Measurements from ENCODE around the gene LGALS1.

LGALS1 gene

GRCh38 chr22:37661160-37661924 is 14.1 kb upstream of the LGALS1 start:
- no peak for DNase-seq (ENCODE audit: low read depth, low spot score)

DNA sequence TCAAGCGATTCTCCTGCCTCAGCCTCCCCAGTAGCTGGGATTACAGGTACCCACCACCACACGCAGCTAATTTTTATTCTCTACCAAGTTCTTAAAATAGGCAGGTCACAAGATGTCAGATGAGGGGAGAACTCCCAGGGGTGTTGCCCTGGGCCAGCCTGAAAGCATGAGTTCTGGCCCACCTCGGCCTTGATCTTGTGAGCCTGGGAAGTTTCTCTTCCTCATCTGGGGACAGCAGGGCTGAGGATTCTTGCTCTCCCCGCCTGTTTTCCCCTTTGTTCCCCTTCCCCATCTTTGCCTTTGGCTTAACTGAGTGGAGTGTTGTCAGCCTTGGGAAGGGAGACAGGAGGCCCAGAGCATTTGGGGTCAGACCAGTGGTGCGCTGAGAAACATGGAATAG is 13.4 kb upstream of the LGALS1 start:
- no peak for DNase-seq (ENCODE audit: low read depth, low spot score)

GRCh38 chr22:37663521-37664140 is 11.8 kb upstream of the LGALS1 start:
- DNase-seq (ENCODE audit: low read depth, low spot score) = no peak

DNA sequence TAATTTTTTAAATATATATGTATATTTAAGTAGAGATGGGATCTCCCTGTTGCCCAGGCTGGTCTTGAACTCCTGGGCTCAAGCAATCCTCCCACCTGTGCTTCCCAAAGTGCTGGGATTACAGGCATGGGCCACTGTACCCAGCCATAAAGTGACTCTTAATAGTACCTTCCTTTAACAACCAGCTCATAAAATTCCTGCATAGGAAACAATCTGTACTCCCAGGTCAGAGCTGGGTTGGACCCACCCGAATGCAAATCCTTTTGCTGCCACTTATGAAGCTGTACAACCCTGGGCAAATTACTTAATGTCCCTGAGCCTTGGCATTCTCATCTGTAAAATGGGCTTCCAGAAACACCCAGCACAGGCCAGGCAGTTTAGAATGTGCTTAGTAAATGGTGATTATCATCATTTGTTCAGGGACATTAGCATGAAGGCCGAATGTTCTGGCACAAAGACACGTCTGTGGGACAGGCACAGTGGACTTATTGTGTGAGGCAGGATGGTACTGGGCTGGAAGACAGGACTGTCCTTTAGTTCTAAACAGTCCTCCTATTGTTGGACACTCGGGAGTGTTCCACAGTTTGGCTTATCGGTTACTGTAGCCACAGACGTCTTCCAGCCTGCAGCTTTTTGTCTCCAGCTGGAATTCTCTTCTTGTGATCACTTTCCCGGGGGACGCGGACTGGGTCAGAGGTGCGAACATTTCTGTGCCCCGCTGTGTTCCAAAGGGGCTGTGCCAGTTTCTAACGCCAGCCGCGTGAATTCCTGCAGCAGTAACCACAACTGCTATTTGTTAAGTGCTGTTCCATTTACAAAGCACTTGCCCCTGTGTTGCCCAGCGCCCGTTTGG is 11.0 kb upstream of the LGALS1 start:
- DNase-seq (ENCODE audit: low read depth, low spot score) = no peak

GRCh38 chr22:37665487-37665886 is 9.9 kb upstream of the LGALS1 start:
- DNase-seq (ENCODE audit: low read depth, low spot score) = no peak

GRCh38 chr22:37669586-37669985 is 5.8 kb upstream of the LGALS1 start:
- DNase-seq (ENCODE audit: low read depth, low spot score) = no peak

GRCh38 chr22:37672206-37672919 is 3.1 kb upstream of the LGALS1 start:
- no peak for DNase-seq (ENCODE audit: low read depth, low spot score)

DNA sequence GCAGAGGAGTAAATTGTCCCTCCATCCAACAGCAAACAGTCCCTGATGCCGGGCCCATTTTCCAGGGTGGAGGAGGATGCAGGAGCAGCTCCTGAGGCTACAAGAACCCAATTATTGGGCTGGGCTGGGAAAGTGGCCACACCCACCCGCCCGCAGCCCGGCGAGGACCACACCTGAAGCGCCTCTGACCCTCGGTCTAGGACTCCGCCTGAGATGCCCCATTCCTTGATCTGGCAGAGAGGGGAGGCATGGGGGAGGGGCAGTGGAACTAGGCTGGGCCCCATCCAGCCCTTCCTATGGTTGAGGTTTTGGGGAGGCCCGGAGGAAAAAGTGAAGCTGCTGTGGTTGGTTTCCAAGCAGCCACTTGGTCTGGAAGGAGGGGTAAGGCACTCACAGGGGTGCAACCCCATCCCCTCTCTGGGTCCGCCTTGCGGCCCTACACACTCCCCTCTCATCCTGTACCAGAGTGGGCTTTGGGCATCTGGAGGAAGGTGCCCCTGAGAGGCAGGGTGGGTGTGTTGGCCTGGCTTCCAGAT is 2.4 kb upstream of the LGALS1 start:
- no peak for DNase-seq (ENCODE audit: low read depth, low spot score)

DNA sequence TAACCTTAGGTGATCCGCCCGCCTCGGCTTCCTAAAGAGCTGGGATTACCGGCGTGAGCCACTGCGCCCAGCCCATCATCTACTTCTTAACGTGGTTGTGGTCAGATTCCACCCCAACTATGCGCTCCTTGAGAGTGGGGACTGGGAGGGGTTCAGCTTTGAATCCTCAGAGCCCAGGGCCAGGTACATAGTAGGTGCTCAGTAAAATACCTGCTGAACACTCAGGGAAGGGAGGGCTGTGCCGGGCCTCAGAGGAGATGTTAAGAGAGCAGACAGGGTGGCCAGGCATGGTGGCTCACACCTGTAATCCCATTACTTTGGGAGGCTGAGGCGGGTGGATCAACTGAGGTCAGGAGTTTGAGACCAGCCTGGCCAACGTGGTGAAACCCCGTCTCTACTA is 1.2 kb upstream of the LGALS1 start:
- no peak for DNase-seq (ENCODE audit: low read depth, low spot score)

DNA sequence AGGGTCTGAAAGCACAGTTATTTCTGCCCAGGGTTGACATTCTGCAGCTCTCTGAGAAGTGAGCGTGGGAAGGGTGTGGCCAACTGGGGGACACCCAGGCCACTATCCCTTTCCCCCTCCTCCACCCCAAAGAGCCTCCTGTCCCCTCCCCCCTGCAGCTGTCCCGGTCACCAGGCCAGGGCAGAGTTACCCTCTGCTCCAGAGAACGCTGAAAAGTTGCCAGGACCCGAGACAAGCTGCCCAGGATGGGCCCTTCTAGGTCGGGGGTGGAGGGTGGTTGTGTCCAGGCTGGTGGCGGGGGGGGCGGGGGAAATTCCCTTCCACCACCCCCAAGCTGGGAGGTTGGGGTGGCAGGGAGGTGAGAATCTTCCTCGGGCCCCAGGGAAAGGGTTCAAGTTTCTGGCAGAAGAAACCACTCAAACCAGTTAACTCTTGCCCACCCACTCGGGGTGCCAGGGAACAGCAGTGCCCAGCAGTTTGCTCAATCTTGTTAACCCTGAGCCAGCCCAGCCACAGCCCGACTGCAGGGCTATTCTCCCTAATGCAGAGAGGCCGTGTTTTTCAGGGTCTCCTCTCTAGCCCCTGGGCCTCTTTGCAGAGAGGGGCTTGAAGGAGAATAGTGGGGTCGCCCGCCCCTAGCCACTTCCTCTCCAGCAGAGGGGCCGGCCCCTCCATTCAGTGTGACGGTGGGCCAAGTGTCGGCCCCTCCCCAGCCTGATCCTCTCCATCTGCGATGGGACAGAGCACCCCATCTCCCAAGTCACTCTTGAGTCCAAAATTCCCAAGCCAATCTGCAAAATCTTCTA is 697 bp downstream of the LGALS1 start:
- no peak for DNase-seq (ENCODE audit: low read depth, low spot score)

DNA sequence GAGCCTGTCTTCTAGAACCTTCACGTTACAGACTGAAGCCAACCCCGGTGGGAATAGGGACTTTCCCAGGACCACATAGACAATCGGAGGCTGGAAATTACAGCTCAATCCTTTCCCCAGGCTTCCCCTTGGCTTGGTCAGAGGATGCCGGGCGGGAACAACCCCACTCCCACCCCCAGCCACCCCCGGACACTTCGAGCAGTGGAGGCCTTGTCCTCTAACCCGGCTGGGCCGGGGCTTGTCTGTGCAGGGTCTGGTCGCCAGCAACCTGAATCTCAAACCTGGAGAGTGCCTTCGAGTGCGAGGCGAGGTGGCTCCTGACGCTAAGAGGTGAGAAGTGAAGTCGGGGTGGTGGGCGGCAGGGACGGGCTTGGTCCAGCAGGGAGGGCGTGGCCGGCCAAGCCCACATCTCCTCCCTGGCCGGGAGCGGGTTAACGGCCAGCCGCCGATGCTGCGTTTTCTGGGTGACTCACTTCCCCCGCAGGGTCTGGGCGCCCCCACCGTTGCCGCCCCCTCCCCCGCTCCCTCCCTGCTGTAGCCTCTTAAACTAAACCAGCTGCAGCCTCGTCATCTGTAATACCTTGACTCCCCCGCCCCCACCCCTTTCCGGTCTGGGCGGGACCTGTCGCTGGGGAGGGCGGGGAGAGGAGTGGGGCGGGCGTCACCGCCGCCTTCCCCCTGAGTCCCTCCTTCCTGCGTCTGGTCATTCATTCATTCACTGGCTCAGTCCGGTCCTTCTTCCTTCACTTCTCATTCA is 1.5 kb downstream of the LGALS1 start:
- DNase-seq (ENCODE audit: low read depth, low spot score) = peak; percentile 92

- DNase-seq (ENCODE audit: low read depth, low spot score) = no peak
Measured at GRCh38 chr22:37677493-37677974, 2.1 kb downstream of the LGALS1 start.

DNA sequence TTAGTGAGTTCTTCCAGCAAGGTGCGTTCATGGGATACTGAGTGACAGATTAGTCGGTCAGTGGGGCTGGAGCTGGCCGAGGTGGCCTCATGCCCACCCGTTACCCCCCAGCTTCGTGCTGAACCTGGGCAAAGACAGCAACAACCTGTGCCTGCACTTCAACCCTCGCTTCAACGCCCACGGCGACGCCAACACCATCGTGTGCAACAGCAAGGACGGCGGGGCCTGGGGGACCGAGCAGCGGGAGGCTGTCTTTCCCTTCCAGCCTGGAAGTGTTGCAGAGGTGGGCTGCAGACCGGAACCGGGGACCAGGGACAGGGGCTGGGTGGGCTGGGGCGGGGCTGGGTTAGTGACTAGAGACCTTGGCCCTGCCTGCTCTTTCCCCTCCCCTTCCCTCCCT is 2.9 kb downstream of the LGALS1 start:
- DNase-seq (ENCODE audit: low read depth, low spot score) = no peak

- no peak for DNase-seq (ENCODE audit: low read depth, low spot score)
Measured at GRCh38 chr22:37679670-37680069, 4.2 kb downstream of the LGALS1 start.

DNA sequence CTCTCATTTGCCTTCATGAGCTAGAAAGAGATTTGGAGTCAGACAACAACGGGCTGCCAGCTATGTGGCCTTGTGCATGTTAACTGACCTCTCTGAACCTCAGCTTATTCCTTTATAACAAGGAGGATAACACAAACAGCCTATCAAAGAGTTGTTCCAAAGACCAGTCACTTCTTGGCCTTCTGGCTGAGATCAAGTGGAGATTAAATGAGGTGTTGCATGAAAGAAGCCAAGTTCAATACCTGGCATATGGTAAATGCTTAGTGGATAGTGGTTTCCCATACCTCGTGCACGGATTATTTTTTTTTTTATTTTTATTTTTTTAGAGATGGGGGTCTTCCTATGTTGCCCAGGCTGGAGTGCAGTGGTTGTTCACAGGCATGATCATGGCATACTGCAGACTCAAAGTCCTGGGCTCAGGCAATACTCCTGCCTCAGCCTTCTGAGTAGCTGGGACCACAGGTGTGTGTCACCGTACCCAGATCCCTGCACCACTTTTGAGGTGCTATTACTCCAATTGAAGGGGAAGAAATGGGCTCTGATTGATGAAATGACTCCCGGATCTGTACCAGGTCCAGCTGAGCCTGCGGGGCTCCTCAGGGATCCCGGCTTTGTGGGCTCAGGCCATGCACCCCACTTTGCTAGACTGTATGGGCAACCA is 4.9 kb downstream of the LGALS1 start:
- DNase-seq (ENCODE audit: low read depth, low spot score) = no peak

DNA sequence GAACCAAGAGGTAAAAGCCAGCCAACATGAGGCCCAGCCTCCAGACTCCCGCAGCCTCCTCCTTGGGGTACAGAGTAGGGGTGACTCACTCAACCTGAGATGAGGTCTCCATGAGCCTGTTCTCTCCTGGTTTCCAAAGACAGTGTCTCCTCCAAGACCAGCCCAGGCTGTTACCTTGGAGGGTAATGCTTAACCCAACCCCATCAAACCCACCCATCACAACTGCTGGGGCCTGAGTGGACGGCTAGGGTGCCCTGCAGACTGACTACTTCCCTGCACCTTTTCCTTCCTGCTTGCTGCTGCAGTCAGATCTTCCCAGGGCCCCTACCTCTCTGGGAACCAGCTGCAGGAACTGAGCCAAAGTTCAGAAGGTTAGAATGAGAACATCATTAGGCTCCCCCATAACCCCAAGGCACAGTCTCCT is 5.6 kb downstream of the LGALS1 start:
- no peak for DNase-seq (ENCODE audit: low read depth, low spot score)

DNA sequence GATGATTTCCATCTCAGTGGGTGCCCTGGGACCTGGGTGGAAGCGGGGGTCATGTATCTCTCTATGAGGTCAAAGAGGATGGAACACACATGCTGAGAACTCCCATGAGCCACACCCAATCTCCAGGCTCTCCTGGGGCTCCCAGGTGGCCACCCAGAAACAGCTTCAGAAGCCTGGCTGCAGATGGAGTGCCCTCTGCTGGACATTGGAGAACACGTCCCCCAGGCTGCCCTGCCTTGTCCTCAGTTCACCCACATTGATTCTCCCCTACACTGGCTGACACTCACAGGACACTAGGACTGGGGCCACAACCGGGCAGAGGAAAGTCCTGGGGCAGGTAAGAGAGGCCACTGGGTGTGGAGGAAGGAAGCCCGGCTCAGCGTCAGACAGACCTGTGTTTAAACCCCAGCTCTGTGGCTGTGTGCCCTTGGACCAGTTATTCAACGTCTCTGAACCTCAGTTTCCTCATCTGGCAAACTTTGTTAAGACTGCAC is 6.2 kb downstream of the LGALS1 start:
- no peak for DNase-seq (ENCODE audit: low read depth, low spot score)

DNA sequence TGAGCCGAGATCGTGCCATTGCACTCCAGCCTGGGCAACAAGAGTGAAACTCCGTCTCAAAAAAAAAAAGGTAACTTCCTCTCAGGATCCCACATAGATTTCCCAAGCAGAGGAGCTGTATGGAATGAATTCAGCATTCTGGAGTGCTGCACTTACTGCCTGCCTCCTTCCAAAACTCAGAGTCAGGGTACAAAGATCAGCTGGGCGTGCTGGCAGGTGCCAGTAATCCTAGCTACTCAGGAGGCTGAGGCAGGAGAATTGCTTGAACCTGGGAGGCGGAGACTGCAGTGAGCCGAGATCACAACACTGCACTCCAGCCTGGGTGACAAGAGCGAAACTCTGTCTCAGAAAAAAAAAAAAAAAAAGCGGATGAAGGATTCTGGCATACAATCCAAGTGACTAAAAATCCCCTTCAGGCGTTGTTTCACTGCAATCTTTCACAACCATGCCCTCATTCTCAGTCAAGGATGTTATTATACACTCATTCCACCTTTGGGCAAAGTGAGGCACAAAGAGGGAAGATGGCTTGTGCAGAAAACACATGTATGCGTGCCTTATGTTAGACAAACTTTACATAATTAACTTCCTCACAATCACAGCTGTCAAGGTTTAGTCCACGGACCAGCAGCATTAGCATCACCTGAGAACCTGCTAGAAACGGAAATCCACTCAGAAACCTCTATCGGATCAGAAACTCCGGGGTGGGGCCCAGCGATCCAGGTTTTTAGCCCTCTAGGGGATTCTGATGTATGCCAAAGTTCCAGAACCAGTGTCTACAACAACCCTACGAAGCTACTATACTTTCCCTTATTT is 9.6 kb downstream of the LGALS1 start:
- no peak for DNase-seq (ENCODE audit: low read depth, low spot score)
